D721Med (cell line): Measurements from ENCODE around the gene HAUS5.
"Not testable (repeated sequence)": the region's sequence is repeated elsewhere in the genome, so short reads cannot be mapped to it uniquely, and the experiment has no call there.

ENCODE experiments used
- DNase-seq: peaks from one replicate; pipeline ENCODE4 v3.0.0; 2011; ENCODE audit warnings: low spot score; ENCODE audit not compliant: insufficient read length
- FAIRE-seq: peaks from 2 replicates; lab custom pipeline; 2011; peaks lifted over from hg19 to GRCh38; lab: Jason Lieb, UNC
- CTCF ChIP-seq: IDR thresholded peaks from 2 replicates; pipeline ENCODE4 v1.5.1; 2012; ENCODE audit warnings: mild to moderate bottlenecking, control low read depth; ENCODE audit not compliant: insufficient read depth; ENCODE audit errors: missing control alignments

Gene HAUS5

GRCh38 chr19:35592226-35592625 lies 20.3 kb upstream of the HAUS5 start:
- TF ChIP-seq CTCF, result peak; percentile 48
- FAIRE-seq (no peak), DNase-seq (no peak)

DNA sequence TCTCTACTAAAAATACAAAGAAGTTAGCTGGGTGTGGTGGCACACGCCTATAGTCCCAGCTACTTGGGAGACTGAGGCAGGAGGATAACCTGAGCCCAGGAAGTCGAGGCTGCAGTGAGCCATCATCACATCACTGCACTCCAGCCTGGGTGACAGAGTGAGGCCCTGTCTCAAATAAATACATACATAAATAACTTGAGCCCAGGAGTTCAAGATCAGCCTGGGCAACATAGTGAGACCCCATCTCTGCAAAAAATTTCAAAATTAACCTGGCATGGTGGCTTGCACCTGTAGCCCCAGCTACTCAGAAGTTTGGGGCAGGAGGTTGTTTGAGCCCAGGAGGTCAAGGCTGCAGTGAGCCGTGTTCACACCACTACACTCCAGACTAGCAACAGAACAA lies 17.5 kb upstream of the HAUS5 start:
- FAIRE-seq, DNase-seq: not testable (repeated sequence)

DNA sequence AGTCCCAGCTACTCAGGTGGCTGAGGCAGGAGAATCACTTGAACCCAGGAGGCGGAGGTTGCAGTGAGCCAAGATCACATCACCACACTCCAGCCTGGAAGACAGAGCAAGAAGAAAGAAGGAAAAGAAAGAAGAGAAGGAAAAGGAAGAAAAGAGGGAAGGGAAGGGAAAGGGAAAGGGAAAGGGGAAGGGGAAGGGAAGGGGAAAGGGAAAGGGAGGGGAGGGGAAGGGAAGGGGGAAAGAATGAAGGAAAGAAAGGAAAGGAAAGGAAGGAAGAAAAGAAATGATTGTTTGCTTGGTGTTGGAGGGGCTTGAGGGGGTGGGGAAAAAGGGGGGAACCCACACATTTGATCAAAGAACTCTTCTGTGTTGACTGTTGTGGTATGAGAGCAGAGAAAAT lies 16.6 kb upstream of the HAUS5 start:
- FAIRE-seq (no peak), DNase-seq (no peak)
- TF ChIP-seq CTCF, result no peak

GRCh38 chr19:35596366-35596999 lies 16.1 kb upstream of the HAUS5 start:
- DNase-seq, result no peak
- no peak for TF ChIP-seq CTCF
- no peak for FAIRE-seq

DNA sequence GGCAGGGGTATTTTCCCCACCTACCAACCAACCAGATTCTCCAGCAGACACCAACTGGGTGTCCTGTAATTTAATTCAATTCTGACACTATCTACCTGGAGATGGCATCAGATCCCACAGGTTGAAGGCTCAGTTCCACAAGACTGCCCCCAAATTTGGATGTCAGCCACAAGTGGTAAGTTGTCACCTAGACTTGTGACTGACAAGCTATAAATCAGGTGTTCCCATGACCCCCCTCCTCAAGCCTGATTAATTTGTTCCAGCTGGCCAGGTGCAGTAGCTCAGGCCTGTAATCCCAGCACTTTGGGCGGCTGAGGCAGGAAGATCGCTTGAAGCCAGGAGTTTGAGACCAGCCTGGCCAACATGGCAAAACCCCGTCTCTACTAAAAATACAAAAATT lies 10.6 kb upstream of the HAUS5 start:
- FAIRE-seq (no peak), DNase-seq (no peak)
- TF ChIP-seq CTCF, result no peak

DNA sequence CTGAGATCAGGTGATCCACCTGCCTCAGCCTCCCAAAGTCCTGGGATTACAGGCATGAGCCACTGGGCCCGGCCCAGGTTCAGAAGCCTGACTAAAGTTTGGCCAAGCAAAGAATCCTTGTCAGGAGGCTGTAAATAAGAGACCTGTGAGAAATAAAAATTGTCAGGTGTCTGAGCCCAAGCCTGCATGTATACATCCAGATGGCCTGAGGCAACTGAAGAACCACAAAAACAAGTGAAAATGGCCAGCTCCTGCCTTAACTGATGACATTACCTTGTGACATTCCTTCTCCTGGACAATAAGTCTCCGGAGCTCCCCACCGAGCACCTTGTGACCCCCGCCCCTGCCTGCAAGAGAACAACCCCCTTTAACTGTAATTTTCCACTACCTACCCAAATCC lies 8.1 kb upstream of the HAUS5 start:
- not testable (repeated sequence) for DNase-seq, FAIRE-seq

DNA sequence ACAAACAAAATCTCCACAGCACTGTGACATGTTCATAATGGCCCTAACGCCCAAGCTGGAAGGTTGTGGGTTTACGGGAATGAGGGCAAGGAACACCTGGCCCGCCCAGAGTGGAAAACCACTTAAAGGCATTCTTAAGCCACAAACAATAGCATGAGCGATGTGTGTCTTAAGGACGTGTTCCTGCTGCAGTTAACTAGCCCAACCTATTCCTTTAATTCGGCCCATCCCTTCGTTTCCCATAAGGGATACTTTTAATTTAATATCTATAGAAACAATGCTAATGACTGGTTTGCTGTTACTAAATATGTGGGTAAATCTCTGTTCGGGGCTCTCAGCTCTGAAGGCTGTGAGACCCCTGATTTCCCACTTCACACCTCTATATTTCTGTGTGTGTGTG lies 5.4 kb upstream of the HAUS5 start:
- not testable (repeated sequence) for FAIRE-seq, DNase-seq

- FAIRE-seq (no peak), DNase-seq (no peak)
- no peak for TF ChIP-seq CTCF
These were observed 4.9 kb upstream of the HAUS5 start for GRCh38 chr19:35607661-35608060.

DNA sequence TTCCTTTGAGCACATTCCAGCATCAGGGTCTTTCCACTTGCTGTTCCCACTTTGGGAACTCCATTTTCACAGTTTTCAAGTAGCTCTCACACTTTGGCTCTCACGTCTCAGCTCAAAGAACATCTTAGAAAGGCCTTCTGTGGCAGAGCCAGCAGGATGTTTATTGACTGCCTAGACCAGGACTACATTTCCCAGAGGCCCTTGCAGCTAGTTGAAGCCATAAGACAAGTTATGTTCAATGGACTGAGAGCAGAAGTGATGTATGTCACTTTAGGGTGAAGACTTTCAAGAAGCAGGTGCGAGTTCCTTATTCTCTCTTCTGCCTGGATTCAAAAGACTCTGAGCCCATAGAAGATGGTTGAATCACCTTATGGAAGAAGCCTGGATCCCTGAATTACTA lies 4.3 kb upstream of the HAUS5 start:
- no peak for FAIRE-seq

More for the DNA sequence above, 4.3 kb upstream of the HAUS5 start:
- TF ChIP-seq CTCF, result no peak
- no peak for DNase-seq
